Measurements from ENCODE around the gene CETP. TPM values are rescaled to one million over a fixed set of nuclear protein-coding genes. Genes with fewer than 3 reads are reported as not detected.

The CETP gene
- total and polyA plus RNA-seq, 4 experiments from 2014 or later: 0.14 TPM; not detected in 3

DNA sequence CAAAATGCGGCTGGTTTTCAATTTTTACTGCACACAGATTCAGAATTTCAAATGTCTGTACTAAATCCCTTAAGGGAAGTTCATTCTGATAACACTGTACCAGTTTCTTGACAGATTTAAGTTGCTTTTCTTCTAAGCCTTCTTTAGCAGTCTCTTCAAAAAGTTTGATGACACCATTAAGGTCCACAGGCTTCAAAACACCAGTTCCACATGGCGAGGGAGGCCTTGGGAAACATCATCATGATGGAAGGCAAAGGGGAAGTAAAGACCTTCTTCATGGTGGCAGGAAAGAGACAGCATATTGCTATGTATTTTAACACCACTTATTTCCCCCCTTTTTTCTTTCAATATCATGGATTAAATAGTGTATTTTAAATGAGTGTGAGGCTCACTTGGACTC is 52.2 kb downstream of the CETP start:
- intact Hi-C loops (cut with micrococcal nuclease): loop anchor here (1.0 to 2.0 kb wide), 3 partner anchors 25 to 49 kb away; partner anchors contain the start of gene NLRC5
- ChIA-PET POLR2A (ENCODE audit: partially characterized antibody) (interaction anchor here (1.8 to 16.5 kb wide), 5 partner anchors 10 to 27 kb away, joined by 11 to 210 read pairs (median 90); partner anchors contain the start of gene NLRC5), CTCF (ENCODE audit: partially characterized antibody) (no interaction called here)
- Mint-ChIP-seq H3K36me3 (peaks cover 44 to 59% of the 10 kb centered on the region in 2 donors), H3K27me3 (no peaks in the 10 kb centered on the region), H3K4me3 (peak overlapping the region; percentile 63 to 89 (median 80)), H3K27ac (peak overlapping the region; percentile 83 to 98 (median 97)), H3K4me1 (peaks cover 52 to 89% (median 72%) of the 10 kb centered on the region in 4 donors), H3K9me3 (peaks cover 0 to 2% (median 0%) of the 10 kb centered on the region in 8 donors)
- peaks cover 96% of the 10 kb centered on the region for H3K4me1 ChIP-seq (ENCODE audit: insufficient read depth, low read length)
- H3K4me3 ChIP-seq (ENCODE audit: low read length in 2 of 2): peak overlapping the region in 1 of 2 donors; percentile 5
- H3K27me3 ChIP-seq (ENCODE audit: insufficient read depth, low read length): no peaks in the 10 kb centered on the region
- no peak for DNase-seq
- no peaks in the 10 kb centered on the region for H3K9me3 ChIP-seq (ENCODE audit: control insufficient read depth in 1 of 2, low read length in 2 of 2)
- H3K36me3 ChIP-seq (ENCODE audit: insufficient read depth, low read length): peaks cover 21% of the 10 kb centered on the region
- H3K27ac ChIP-seq (ENCODE audit: low read depth, low read length): peak overlapping the region; percentile 79

DNA sequence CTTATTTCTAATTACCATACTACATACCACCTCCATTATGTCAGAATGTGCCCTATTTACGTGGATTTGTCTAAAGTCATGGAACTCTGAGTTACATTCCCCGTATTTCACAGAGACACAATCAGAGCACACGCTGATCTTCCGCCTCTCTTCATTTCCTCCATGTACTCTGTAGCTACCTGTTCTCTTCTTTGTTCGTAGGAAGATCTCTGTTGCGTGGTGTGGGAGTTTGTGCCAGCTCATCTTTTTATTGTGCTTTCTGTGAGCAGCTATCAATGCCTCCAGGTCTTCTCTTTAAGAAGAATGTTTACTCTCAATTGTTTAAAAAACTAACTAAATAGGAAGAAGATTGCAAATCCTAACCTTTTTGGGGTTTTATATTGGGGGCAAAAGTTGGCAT is 54.6 kb downstream of the CETP start:
- Histone ChIP-seq H3K36me3 (ENCODE audit: insufficient read depth, low read length) (peaks cover 43% of the 10 kb centered on the region), H3K27me3 (ENCODE audit: insufficient read depth, low read length) (no peaks in the 10 kb centered on the region), H3K4me1 (ENCODE audit: insufficient read depth, low read length) (peaks cover 91% of the 10 kb centered on the region), H3K4me3 (ENCODE audit: low read length in 2 of 2) (no peak overlapping the region), H3K27ac (ENCODE audit: low read depth, low read length) (peak overlapping the region; percentile 29), H3K9me3 (ENCODE audit: control insufficient read depth in 1 of 2, low read length in 2 of 2) (no peaks in the 10 kb centered on the region)
- CTCF ChIA-PET (ENCODE audit: partially characterized antibody): interaction anchor here (0.7 to 1.6 kb wide), 5 partner anchors 25 to 52 kb away, joined by 3 to 6 read pairs (median 4); partner anchors contain the start of gene NLRC5
- H3K27ac Mint-ChIP-seq: peak overlapping the region; percentile 83 to 97 (median 94)
- H3K9me3 Mint-ChIP-seq: no peaks in the 10 kb centered on the region
- peaks cover 57 to 72% of the 10 kb centered on the region in 2 donors for H3K36me3 Mint-ChIP-seq
- intact Hi-C loops (cut with micrococcal nuclease): loop anchor here (1.0 kb wide), 1 partner anchor 8 kb away; no protein-coding TSS in a partner anchor
- H3K27me3 Mint-ChIP-seq: no peaks in the 10 kb centered on the region
- DNase-seq: no peak
- H3K4me1 Mint-ChIP-seq: peaks cover 56 to 92% (median 78%) of the 10 kb centered on the region in 4 donors
- POLR2A ChIA-PET (ENCODE audit: partially characterized antibody): interaction anchor here (1.0 to 16.5 kb wide), 7 partner anchors 11 to 29 kb away, joined by 3 to 210 read pairs (median 5); partner anchors contain the start of gene NLRC5
- H3K4me3 Mint-ChIP-seq: peak overlapping the region in 7 of 8 donors; percentile 39 to 83 (median 71)

DNA sequence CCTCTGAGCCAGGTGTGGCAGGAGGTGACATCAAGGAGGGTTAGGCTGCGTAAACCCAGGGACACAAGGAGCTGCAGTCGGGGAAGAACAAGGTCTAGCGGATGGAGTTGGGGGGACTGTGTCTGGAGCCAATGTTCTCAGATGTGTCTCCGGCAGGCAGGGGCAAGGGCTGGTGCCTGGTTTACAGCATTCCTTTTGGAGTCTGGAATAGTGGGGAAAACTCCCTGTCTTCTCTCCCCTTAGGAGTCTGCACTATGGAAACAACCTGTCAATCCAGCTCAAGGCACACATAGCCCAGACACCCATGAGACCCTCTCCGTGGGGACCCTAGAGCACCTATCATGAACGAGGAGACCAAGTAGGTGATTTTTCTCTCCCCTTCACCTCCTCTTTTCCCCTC is 55.1 kb downstream of the CETP start:
- ChIA-PET CTCF (ENCODE audit: partially characterized antibody) (interaction anchor here (0.7 to 1.6 kb wide), 5 partner anchors 25 to 53 kb away, joined by 3 to 6 read pairs (median 4); partner anchors contain the start of gene NLRC5), POLR2A (ENCODE audit: partially characterized antibody) (interaction anchor here (1.0 to 16.5 kb wide), 8 partner anchors 11 to 30 kb away, joined by 3 to 210 read pairs (median 4); partner anchors contain the start of gene NLRC5)
- Mint-ChIP-seq H3K4me3 (peak overlapping the region in 5 of 8 donors; percentile 20 to 83 (median 71)), H3K36me3 (peaks cover 62 to 76% of the 10 kb centered on the region in 2 donors), H3K27me3 (no peaks in the 10 kb centered on the region), H3K4me1 (peaks cover 60 to 92% (median 80%) of the 10 kb centered on the region in 4 donors), H3K9me3 (no peaks in the 10 kb centered on the region), H3K27ac (peak overlapping the region; percentile 83 to 97 (median 94))
- Histone ChIP-seq H3K27ac (ENCODE audit: low read depth, low read length) (peak overlapping the region; percentile 35), H3K4me3 (ENCODE audit: low read length in 2 of 2) (no peak overlapping the region), H3K9me3 (ENCODE audit: control insufficient read depth in 1 of 2, low read length in 2 of 2) (no peaks in the 10 kb centered on the region), H3K27me3 (ENCODE audit: insufficient read depth, low read length) (no peaks in the 10 kb centered on the region), H3K4me1 (ENCODE audit: insufficient read depth, low read length) (peaks cover 91% of the 10 kb centered on the region), H3K36me3 (ENCODE audit: insufficient read depth, low read length) (peaks cover 49% of the 10 kb centered on the region)
- intact Hi-C loops (cut with micrococcal nuclease): loop anchor here (1.0 kb wide), 1 partner anchor 7 kb away; no protein-coding TSS in a partner anchor
- DNase-seq: no peak

DNA sequence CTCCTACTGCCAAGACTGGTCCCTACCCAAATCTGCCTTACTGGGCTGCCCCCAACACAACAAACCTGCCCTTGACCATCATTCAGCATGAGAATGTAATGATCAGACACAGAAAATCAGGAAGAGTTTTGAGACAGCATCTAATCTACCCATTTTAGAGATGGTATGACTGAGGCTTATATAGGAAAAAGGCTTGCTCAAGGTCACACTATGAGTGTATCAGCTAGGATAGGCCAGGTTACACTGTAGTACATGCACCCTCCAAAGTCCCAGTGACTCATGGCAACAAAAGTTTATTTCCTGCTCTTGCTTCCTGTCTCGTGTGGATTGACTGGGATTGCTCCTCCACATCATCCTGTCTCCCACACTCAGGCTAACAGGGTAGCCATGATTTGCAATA is 55.5 kb downstream of the CETP start:
- H3K4me1 ChIP-seq (ENCODE audit: insufficient read depth, low read length): peaks cover 91% of the 10 kb centered on the region
- intact Hi-C loops (cut with micrococcal nuclease): no loop called here
- peaks cover 53% of the 10 kb centered on the region for H3K36me3 ChIP-seq (ENCODE audit: insufficient read depth, low read length)
- peak overlapping the region; percentile 35 for H3K27ac ChIP-seq (ENCODE audit: low read depth, low read length)
- Mint-ChIP-seq H3K9me3 (no peaks in the 10 kb centered on the region), H3K36me3 (peaks cover 62 to 76% of the 10 kb centered on the region in 2 donors), H3K27me3 (no peaks in the 10 kb centered on the region), H3K4me1 (peaks cover 60 to 92% (median 80%) of the 10 kb centered on the region in 4 donors), H3K27ac (peak overlapping the region; percentile 66 to 96 (median 93)), H3K4me3 (peak overlapping the region in 4 of 8 donors; percentile 20 to 64 (median 62))
- DNase-seq: no peak
- no peaks in the 10 kb centered on the region for H3K27me3 ChIP-seq (ENCODE audit: insufficient read depth, low read length)
- POLR2A ChIA-PET (ENCODE audit: partially characterized antibody): interaction anchor here (1.1 to 16.5 kb wide), 7 partner anchors 10 to 30 kb away, joined by 3 to 210 read pairs (median 5); partner anchors contain the start of gene NLRC5
- CTCF ChIA-PET (ENCODE audit: partially characterized antibody): interaction anchor here (1.4 to 1.6 kb wide), 3 partner anchors 24 to 53 kb away, joined by 4 to 6 read pairs (median 5); no protein-coding TSS in a partner anchor
- no peak overlapping the region for H3K4me3 ChIP-seq (ENCODE audit: low read length in 2 of 2)
- no peaks in the 10 kb centered on the region for H3K9me3 ChIP-seq (ENCODE audit: control insufficient read depth in 1 of 2, low read length in 2 of 2)

DNA sequence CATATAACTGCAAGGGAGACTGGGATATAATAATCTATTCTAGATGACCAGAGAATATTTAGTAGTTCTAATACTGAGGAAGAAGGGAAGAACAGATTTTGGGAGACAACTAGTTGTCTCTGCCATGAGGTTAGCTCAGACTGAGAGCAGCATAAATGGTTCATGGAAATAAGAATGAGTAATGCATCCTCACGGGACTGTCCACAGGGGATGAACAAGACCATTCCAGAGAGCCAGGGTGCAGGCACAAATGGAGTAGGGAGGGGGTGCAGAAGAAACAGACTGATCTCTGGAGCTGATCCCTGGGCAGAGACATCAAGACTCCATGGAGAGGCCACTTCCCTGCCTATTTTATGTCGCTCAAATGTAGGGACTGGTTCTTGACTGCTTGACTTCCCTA is 58.0 kb downstream of the CETP start:
- CTCF ChIA-PET (ENCODE audit: partially characterized antibody): interaction anchor here (0.6 to 1.3 kb wide), 3 partner anchors 10 to 68 kb away, joined by 3 to 4 read pairs (median 3); no protein-coding TSS in a partner anchor
- no peaks in the 10 kb centered on the region for H3K9me3 ChIP-seq (ENCODE audit: control insufficient read depth in 1 of 2, low read length in 2 of 2)
- Mint-ChIP-seq H3K4me1 (peaks cover 67 to 94% (median 81%) of the 10 kb centered on the region in 4 donors), H3K36me3 (peaks cover 78 to 80% of the 10 kb centered on the region in 2 donors), H3K9me3 (no peaks in the 10 kb centered on the region), H3K4me3 (peak overlapping the region in 4 of 8 donors; percentile 9 to 57 (median 37)), H3K27me3 (no peaks in the 10 kb centered on the region), H3K27ac (peak overlapping the region; percentile 53 to 88 (median 75))
- H3K27ac ChIP-seq (ENCODE audit: low read depth, low read length): peak overlapping the region; percentile 5
- no peak for DNase-seq
- POLR2A ChIA-PET (ENCODE audit: partially characterized antibody): interaction anchor here (0.8 to 6.9 kb wide), 7 partner anchors 9 to 32 kb away, joined by 3 to 64 read pairs (median 8); partner anchors contain the start of gene NLRC5
- peaks cover 58% of the 10 kb centered on the region for H3K36me3 ChIP-seq (ENCODE audit: insufficient read depth, low read length)
- intact Hi-C loops (cut with micrococcal nuclease): no loop called here
- peaks cover 90% of the 10 kb centered on the region for H3K4me1 ChIP-seq (ENCODE audit: insufficient read depth, low read length)
- H3K27me3 ChIP-seq (ENCODE audit: insufficient read depth, low read length): no peaks in the 10 kb centered on the region
- H3K4me3 ChIP-seq (ENCODE audit: low read length in 2 of 2): no peak overlapping the region

DNA sequence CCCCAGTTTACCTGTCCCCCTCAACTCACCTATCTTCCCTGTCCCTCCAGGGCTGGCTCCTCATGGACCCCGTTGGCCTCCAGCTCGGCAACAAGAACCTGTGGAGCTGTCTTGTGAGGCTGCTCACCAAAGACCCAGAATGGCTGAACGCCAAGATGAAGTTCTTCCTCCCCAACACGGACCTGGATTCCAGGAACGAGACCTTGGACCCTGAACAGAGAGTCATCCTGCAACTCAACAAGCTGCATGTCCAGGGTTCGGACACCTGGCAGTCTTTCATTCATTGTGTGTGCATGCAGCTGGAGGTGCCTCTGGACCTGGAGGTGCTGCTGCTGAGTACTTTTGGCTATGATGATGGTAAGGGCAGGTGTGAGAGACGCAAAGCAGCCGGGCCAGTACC is 58.9 kb downstream of the CETP start:
- H3K4me1 ChIP-seq (ENCODE audit: insufficient read depth, low read length): peaks cover 90% of the 10 kb centered on the region
- peak overlapping the region; percentile 52 to 93 (median 87) for H3K27ac Mint-ChIP-seq

More for the DNA sequence above, 58.9 kb downstream of the CETP start:
- Histone ChIP-seq H3K4me3 (ENCODE audit: low read length in 2 of 2) (no peak overlapping the region), H3K27me3 (ENCODE audit: insufficient read depth, low read length) (no peaks in the 10 kb centered on the region), H3K36me3 (ENCODE audit: insufficient read depth, low read length) (peaks cover 58% of the 10 kb centered on the region), H3K27ac (ENCODE audit: low read depth, low read length) (no peak overlapping the region), H3K9me3 (ENCODE audit: control insufficient read depth in 1 of 2, low read length in 2 of 2) (no peaks in the 10 kb centered on the region)
- CTCF ChIA-PET (ENCODE audit: partially characterized antibody): interaction anchor here (0.6 to 1.3 kb wide), 3 partner anchors 9 to 69 kb away, joined by 3 to 4 read pairs (median 3); no protein-coding TSS in a partner anchor
- no peak for DNase-seq
- Mint-ChIP-seq H3K27me3 (no peaks in the 10 kb centered on the region), H3K9me3 (no peaks in the 10 kb centered on the region), H3K4me3 (peak overlapping the region in 4 of 8 donors; percentile 48 to 84 (median 68)), H3K36me3 (peaks cover 78 to 88% of the 10 kb centered on the region in 2 donors), H3K4me1 (peaks cover 65 to 97% (median 82%) of the 10 kb centered on the region in 4 donors)
- POLR2A ChIA-PET (ENCODE audit: partially characterized antibody): interaction anchor here (1.2 to 6.9 kb wide), 8 partner anchors 8 to 33 kb away, joined by 3 to 64 read pairs (median 6); partner anchors contain the start of gene NLRC5
- intact Hi-C loops (cut with micrococcal nuclease): no loop called here

All from CD4-positive, alpha-beta memory T cell (primary cell).